NCI-H146 treated with DMSO at 0.1 percent for 48 hours (cell line): Measurements from ENCODE around the gene KCNK7.

Experiments used
- DNase-seq: peaks from one replicate; lab custom pipeline; 2025; ENCODE audit not compliant: unreplicated experiment; lab: John Stamatoyannopoulos, UW

The KCNK7 gene

DNA sequence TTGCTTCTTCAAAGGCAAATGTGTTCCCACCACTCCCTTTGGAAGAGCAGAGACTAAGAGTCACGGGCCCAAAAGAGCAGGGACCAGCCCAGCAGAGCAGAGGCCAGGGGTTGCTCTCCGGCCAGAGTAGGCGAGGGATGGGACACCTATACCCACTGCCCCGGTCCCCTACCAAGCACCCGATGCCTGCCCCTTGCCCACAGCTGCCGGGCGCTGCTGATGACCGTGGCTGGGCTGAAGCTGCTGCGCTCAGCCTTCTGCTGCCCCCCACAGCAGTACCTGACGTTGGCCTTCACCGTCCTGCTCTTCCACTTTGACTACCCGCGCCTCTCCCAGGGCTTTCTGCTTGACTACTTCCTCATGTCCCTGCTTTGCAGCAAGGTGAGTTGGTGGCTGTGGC, 31.6 kb upstream of the KCNK7 start:
- DNase-seq = no peak

DNA sequence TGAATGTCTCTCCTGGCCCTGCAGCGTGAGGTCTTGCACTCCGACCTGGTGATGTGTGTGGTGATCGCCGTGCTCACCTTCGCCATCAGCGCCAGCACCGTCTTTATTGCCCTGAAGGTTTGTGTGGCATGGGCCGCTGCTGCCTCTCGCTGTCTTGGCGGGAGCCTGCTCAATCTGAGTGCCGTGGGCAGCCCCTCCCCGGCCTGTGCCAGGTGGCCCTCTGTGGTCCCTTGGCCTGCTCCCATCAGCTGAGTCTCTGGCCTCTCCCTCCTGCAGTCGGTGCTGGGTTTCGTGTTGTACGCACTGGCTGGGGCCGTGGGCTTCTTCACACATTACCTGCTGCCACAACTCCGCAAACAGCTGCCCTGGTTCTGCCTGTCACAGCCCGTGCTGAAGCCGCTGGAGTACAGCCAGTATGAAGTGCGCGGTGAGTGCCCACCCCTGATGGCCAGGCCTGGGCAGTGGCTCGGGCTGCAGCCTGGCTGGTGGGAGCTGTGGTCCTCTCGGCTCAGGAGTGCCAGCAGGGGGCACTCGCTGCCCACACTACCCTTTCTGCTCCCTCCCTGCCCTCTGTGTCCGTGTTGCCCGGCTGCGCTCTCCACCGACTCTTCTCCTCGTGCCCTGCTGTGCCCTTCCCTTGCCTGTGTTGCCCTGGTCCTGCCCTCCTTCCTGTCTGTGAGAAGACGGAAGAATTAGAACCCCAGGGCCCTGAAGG, 30.2 kb upstream of the KCNK7 start:
- no peak for DNase-seq

DNA sequence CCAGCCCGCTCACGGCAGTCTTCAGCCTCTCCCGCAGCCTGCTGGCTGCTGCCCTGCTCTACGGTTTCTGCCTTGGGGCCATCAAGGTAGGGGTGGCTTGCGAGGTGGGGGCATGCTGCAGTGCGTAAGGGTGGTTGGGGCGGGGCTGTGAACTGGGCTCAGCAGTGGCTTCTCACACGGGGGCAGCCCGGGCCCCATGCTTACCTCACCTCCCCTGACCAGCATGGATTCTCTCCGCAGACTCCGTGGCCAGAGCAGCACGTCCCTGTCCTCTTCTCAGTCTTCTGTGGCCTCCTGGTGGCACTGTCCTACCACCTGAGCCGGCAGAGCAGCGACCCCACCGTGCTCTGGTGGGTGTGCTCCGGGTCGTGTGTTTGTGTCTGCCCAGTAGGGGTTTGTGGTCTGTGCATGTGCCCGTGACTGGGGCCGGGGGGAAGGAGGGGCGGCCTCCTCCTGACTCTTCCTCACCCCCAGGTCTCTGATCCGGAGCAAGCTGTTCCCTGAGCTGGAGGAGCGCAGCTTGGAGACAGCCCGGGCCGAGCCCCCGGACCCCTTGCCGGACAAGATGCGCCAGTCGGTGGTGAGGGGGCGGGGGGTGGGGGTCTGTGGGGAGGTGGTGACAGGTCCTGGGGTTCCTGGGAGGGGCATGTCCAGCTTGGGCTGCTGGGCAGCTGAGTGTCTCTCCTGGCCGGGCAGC, 29.5 kb upstream of the KCNK7 start:
- DNase-seq = no peak

DNA sequence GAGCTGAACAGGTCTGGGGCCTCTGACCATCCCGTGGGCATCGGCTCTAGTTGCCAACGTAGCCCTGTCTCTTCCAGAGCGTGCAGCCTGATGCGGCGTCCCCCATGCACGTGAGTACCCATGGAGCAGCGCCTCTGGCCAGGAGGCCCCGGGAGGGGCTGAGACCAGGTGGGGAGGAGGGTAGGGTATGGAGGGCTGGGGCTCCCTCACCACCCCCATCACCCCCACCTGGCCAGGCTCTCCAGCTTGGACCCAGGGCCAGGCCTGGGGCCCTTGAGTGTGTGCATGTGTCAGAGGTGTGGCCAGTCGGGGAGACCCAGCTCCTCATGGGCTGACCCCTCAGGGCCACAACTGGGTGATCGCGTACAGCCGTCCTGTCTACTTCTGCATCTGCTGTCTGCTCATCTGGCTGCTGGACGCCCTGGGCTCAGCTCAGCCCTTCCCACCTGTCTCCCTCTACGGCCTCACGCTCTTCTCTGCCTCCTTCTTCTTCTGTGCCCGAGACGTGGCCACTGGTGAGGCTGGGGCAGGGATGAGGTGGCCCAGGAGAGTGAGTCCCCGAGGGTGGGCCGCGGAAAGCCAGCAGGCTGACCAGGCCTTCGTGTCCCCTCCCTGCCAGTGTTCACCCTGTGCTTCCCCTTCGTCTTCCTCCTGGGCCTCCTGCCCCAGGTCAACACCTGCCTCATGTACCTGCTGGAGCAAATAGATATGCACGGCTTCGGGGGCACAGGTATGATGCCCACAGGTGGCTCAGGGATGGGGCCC, 28.4 kb upstream of the KCNK7 start:
- no peak for DNase-seq

DNA sequence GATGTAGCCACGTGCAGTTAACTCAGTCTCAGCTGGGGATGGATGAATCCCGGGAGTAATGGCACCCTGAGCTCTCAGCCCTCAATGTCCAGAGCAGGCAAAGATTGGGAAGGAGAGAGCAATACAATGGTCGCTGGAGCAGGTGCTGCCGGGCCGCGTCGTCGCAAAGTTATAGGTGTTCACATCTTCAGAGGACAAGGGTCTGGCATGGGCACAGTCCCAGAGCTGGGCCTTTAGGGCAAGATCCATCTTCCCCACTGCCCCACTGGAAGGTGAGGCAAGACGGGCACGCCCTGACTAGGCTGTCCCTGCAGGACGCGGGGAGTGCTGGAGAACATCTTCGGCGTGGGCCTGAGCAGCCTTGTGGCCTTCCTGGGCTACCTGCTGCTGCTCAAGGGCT, 27.6 kb upstream of the KCNK7 start:
- no peak for DNase-seq

DNA sequence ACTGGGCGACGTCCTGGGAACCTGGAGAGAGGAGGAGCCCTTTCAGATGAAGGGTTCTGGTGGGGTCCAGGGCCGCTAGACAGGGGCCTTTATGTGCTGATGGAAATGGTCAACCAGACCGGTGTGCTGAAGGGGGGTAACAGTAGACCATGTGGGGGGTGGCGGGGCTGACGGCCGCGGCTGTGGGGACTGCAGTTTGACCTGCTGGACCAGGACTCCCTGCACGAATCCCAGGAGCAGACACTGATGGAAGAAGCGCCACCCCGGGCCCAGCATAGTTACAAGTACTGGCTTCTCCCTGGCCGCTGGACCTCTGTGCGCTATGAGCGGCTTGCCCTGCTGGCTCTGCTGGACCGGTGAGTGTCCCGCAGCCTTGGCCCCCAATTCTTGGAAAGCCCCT, 26.4 kb upstream of the KCNK7 start:
- DNase-seq = no peak

DNA sequence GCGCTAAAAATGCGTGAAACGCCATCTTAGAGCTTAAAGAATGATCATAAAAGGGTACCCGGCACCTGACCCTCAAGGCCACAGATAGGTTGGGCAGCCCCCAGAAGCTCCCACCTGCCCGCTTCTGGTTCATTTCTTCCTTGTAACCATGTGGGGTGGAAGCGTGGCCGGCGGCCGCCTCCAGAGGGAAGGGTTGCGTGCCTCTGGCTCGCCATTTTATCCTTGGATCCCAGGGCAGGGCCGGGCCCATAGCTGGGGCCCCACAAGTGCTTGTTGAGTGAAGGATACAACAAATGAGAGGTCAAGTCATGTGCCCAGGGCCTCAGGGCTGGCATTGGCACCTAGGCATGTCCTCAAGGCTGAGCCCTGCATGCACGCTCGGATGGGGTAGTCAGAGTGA, 25.9 kb upstream of the KCNK7 start:
- DNase-seq = no peak

DNA sequence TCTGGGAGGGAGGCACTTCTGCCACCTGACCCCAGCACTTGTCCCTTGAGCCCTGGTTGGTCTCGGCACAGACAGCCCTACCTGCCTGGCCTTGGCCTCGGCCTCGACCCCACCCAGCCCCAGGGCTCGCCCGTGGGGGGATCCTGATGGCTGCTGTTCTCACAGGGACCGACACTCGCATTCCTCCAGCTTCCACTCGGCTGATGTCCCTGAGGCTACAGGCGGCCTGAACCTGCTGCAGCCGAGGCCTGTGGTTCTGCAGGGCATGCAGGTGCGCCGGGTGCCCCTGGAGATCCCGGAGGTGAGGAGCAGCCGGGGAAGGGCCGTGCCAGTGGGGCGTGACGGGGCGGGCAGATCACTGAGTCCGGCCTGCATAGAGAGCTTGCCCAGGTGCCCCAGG, 25.1 kb upstream of the KCNK7 start:
- no peak for DNase-seq

DNA sequence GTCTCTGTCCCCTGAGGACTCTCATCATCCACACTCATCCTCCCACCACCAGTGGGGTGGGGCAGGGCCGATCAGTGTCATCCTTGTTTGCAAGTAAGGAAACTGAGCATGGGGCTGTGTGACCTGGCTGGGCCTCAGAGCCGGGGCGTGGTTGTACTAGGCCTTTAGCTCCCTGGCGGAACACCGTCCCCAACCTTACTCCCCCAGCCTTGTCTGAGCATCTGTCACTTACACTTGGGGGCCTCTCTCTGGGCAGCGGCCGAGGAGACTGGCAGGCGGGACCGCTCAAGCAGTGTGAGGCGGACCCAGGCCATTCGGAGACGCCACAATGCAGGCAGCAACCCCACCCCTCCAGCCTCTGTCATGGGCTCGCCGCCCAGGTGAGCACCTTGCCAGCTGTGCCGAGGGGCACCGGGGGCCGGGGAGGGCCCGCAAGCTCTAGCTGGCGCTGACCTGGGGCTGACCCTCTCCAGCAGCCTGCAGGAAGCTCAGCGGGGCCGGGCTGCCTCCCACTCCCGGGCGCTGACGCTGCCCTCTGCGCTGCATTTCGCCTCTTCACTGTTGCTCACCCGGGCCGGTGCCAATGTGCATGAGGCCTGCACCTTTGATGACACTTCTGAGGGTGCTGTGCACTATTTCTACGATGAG, 23.8 kb upstream of the KCNK7 start:
- no peak for DNase-seq

DNA sequence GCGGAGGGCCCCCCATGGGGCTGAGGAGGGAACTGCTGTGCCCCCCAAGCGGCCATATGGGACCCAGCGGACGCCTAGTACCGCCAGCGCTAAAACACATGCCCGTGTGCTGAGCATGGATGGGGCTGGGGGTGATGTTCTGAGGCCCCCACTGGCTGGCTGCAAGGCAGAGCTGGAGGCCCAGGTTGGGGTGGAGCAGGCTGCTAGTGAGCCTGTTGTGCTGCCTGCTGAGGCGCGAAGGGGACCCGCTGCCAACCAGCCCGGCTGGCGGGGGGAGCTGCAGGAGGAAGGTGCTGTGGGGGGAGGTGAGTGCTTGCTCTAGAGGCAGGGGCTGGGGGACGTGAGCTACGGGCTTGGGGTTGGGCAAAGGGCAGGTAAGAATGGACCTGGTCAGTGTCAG, 23.2 kb upstream of the KCNK7 start:
- DNase-seq = no peak

DNA sequence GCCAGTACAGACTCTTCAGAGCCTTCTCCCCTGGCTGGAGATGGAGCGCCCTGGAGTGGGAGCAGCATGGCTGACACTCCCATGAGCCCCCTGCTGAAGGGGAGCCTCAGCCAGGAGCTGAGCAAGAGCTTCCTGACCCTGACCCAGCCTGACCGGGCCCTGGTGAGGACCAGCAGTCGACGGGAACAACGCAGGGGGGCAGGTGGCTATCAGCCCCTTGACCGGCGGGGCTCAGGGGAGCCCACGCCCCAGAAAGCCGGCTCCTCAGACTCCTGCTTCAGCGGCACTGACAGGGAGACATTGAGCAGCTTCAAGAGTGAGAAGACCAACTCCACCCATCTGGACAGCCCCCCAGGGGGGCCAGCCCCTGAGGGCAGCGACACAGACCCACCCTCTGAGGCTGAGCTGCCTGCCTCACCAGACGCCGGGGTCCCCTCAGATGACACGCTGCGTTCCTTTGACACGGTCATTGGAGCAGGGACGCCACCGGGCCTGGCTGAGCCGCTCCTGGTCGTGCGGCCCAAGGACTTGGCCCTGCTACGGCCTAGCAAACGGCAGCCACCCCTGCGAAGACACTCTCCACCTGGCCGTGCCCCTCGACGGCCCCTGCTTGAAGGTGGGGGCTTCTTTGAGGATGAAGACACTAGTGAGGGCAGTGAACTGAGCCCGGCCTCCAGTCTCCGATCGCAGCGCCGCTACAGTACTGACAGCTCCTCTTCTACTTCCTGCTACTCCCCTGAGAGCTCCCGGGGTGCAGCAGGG, 22.6 kb upstream of the KCNK7 start:
- DNase-seq = no peak

DNA sequence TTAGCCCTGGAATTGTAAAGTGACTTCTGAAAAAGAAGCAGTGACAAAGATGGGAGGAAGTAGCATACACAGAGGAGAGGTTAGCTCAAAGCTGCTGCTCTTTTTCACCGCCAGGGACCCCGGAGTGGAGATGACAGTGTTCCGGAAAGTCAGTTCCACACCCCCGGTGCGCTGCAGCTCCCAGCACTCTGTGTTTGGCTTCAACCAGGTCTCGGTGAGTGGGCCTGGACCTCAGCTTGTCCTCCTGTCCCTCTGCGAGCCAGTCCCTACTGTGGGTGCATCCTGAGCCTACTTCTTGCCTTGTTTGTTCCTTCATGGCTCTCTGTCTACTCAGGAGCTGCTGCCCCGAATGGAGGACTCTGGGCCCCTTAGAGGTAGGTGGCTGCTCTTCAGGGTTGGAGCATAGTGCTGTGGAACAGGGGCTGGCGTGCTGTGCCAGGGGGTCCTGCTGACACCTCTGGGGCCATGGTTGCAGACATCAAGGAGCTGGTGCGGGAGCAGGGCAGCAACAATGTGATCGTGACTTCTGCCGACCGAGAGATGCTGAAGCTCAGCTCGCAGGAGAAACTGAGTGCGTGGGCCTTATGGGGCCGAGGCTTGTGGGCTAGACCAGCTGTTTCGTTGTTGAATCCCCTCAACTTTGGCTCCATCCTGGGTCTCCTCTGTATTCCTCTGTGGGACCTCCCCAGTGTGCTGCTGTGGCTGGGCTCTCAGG, 21.7 kb upstream of the KCNK7 start:
- DNase-seq = no peak

DNA sequence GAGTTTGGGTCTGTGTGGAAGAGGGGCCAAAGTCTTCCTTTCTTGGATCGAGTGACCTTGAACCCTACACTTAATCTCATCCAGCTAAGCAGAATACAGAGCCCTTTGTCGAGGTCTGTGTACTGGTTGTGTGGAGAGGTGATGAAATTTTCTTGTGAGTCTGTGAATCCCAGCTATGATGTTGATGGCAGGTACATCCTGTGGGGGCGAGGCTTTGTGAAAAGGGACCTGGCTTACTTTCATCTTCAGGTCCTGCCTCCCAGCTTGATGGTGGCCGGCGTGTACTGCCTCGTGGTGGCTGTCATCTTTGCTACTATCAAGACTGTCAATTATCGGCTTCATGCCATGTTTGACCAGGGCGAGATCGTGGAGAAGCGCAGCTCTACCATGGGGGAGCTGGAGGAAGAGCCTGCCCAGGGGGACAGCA, 21.0 kb upstream of the KCNK7 start:
- no peak for DNase-seq

DNA sequence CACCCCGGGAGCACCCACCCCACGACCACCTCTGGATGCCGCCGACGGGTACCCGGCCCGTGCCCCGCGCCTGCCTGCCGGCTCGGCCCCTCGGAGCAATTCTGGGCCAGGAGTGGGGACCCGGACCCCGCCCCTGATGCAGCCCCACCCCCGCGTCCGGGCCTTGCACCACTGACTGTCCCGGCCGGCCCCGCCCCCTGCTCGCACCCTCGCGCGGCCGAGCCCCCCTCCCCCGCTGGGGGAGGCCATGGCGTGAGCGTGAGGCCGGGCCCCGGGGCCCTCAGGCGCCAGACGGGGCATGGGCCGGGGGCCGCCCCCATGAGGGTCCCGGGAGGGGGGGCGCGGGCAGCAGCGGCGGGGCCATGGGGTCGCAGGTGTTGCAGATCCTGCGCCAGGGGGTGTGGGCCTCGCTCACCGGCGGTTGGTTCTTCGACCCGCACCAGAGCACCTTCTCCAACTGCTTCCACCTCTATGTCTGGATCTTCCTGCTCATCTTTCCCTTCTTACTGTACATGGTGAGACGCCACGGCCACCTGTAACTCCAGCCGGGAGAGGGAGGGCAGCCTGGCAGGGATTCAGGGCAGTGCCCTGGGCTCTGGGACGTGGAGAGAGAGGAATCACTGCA, 20.5 kb upstream of the KCNK7 start:
- no peak for DNase-seq

DNA sequence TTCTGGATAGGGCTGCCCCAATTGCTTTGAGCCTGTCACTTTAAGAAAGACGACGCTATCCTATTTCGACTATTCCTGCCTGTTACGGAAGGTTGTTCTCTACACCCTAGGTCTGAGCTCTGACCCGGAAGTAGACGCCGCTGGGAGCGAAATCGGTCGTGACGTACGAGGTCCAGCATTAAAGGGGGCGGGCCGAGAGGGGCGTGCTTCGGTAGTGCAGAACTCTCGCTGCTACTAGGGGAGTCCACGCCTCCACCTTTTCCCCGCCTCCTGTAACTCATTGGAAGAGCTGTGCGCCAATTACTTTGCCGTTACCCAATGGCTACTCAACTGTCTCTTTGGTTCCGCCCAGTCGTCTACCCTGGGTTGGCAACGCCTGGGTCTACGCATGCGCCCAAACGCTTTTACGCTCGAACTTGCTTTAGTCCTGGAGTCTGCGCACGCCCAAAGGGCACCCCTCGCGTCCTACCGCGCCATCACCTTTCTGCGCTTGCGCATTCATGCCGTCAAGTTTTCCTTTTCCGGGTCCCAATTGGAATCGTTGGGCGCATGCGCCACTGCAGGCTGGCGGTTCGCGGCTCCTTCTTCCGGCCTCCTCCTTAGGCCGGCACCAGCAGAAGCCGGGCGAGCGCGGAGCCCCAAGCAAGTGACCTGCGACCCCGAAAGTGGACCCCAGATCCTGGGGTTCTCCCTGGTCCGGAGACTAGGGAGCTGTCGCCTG, 19.8 kb upstream of the KCNK7 start, which contains the start of gene PCNX3:
Gene PCNX3 (plus strand): TSS at position 548 of the 721 bp plus-strand sequence. CDS start 536 bp downstream, outside the sequence.
- peak; percentile 99 for DNase-seq

DNA sequence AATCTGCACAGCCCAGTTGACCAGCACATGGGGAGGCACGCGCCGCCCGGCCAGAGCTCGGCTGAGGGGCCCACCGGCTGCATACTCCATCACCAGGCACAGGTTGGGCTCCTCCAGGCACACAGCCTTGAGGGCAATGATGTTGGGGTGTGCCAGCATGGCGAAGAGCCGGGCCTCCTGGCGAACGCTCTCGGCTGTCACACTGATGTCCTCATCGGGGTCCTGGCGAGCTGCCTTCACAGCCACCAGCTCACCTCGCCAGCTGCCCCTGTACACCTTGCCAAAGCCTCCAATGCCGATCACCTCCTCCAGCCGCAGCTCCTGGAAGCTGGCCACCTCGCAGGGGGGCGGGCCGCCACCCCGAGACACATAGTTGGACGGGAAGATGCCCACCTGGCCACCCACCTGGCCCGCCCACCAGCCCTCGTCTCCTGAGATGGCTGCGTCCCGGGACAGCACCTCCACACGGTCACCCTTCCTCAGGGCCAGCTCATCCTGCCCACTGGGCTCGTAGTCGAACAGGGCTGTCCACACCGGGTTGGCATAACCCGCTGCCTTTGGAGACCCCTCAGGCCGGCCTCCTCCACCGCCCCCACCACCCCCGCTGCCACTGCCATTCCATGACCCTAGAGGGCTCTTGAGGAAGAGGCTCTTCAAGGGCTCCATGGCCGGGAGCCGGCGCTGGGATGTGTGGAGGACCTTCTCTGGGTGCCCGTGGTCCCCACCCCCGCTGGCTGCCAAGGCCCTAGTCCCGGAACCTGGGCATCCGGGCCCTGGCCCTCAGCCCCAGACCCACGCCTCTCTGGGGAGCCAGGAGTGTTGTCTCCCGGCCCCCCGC, 17.7 kb upstream of the KCNK7 start:
- DNase-seq = no peak

DNA sequence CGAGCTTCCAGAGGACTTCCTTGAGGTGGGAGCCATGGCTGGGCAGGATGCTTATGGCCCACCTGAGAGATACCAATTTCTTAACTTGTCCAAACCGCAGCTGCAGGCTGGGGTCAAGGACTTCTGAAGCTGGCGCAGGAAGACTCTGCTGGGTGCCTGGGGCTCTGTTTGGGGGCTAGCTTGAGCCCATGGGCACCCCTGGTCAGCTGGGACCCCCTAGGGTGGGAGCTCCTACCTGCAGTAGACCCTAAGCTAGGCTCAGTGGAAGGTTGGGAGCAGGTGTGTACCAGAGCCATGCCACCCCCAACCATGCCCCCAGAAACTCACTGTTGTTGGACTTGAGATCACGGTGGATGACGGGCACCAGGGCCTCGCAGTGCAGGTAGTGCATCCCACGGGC, 17.1 kb upstream of the KCNK7 start:
- DNase-seq = no peak
